Measurements from ENCODE around the gene PLAC1.

Gene PLAC1

GRCh38 chrX:134645936-134646543 lies 12.2 kb downstream of the PLAC1 start:
- Histone ChIP-seq H3K27ac (ENCODE audit: low read length) (no peak overlapping the region), H3K9me3 (ENCODE audit: control insufficient read depth, low read depth, low read length) (peaks cover 11% of the 10 kb centered on the region), H3K4me1 (ENCODE audit: control insufficient read depth, low read depth, low read length) (no peaks in the 10 kb centered on the region), H3K4me3 (ENCODE audit: low read length) (no peak overlapping the region), H3K27me3 (ENCODE audit: control insufficient read depth, insufficient read depth, low read length) (no peaks in the 10 kb centered on the region), H3K36me3 (ENCODE audit: control insufficient read depth, low read depth, low read length) (no peaks in the 10 kb centered on the region), H3K9ac (ENCODE audit: low read length) (no peak overlapping the region)

DNA sequence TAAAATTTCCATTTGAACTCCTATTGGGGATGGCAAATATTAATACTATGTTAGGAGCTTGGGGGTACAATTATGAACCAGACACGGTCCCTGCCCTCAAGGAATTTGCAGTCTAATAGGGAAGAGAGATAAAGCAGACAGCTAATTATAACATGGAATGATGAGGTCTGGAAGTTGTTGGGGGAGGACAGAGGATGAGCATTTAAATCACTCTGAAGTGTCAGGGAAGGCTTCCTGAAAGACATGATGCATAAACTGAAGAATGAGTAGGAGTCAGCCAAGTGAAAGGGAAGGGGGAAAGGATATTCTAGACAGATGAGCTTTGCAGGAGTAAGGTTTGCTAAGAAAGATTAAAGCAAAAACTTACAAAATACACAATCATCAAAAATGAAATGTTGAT lies 15.9 kb downstream of the PLAC1 start:
- Histone ChIP-seq H3K36me3 (ENCODE audit: control insufficient read depth, low read depth, low read length) (no peaks in the 10 kb centered on the region), H3K9me3 (ENCODE audit: control insufficient read depth, low read depth, low read length) (peaks cover 10% of the 10 kb centered on the region), H3K4me3 (ENCODE audit: low read length) (no peak overlapping the region), H3K4me1 (ENCODE audit: control insufficient read depth, low read depth, low read length) (no peaks in the 10 kb centered on the region), H3K27ac (ENCODE audit: low read length) (no peak overlapping the region), H3K27me3 (ENCODE audit: control insufficient read depth, insufficient read depth, low read length) (no peaks in the 10 kb centered on the region), H3K9ac (ENCODE audit: low read length) (no peak overlapping the region)

- Histone ChIP-seq H3K27me3 (ENCODE audit: control insufficient read depth, insufficient read depth, low read length) (no peaks in the 10 kb centered on the region), H3K4me3 (ENCODE audit: low read length) (no peak overlapping the region), H3K27ac (ENCODE audit: low read length) (no peak overlapping the region), H3K4me1 (ENCODE audit: control insufficient read depth, low read depth, low read length) (no peaks in the 10 kb centered on the region), H3K9ac (ENCODE audit: low read length) (no peak overlapping the region), H3K36me3 (ENCODE audit: control insufficient read depth, low read depth, low read length) (no peaks in the 10 kb centered on the region), H3K9me3 (ENCODE audit: control insufficient read depth, low read depth, low read length) (peaks cover 12% of the 10 kb centered on the region)
Observed at GRCh38 chrX:134641346-134641745, 16.9 kb downstream of the PLAC1 start.

- Histone ChIP-seq H3K9ac (ENCODE audit: low read length) (no peak overlapping the region), H3K27ac (ENCODE audit: low read length) (no peak overlapping the region)
Observed at GRCh38 chrX:134640914-134641313, 17.4 kb downstream of the PLAC1 start.

DNA sequence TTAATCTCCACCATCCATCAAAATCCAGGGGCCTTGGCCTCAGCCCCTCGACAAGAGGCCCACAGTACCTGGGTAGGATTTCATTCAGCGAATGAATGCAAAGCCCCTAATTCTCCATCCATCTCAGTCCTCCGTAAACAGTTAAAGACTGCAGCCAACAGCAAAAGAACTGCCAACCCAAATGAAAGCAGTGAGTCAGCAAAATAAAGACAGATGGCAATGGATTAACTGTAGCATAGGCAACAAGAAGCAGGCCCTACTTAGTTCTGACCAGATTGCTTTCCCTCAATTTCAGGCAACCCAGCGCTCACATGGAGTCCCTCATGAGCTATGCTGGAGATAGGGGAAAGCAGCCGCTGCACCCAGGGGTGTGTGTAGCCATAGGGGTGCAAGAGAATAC lies 21.4 kb downstream of the PLAC1 start:
- H3K27ac ChIP-seq (ENCODE audit: low read length), result no peak overlapping the region

More at GRCh38 chrX:134640914-134641313, 17.4 kb downstream of the PLAC1 start:
- Histone ChIP-seq H3K36me3 (ENCODE audit: control insufficient read depth, low read depth, low read length) (no peaks in the 10 kb centered on the region), H3K27me3 (ENCODE audit: control insufficient read depth, insufficient read depth, low read length) (no peaks in the 10 kb centered on the region), H3K4me3 (ENCODE audit: low read length) (no peak overlapping the region), H3K4me1 (ENCODE audit: control insufficient read depth, low read depth, low read length) (no peaks in the 10 kb centered on the region), H3K9me3 (ENCODE audit: control insufficient read depth, low read depth, low read length) (peaks cover 13% of the 10 kb centered on the region)

GRCh38 chrX:134634691-134635090 lies 23.6 kb downstream of the PLAC1 start:
- H3K4me1 ChIP-seq (ENCODE audit: control insufficient read depth, low read depth, low read length), result no peaks in the 10 kb centered on the region
- no peak overlapping the region for H3K27ac ChIP-seq (ENCODE audit: low read length)
- peaks cover 12% of the 10 kb centered on the region for H3K9me3 ChIP-seq (ENCODE audit: control insufficient read depth, low read depth, low read length)
- H3K27me3 ChIP-seq (ENCODE audit: control insufficient read depth, insufficient read depth, low read length), result no peaks in the 10 kb centered on the region
- H3K36me3 ChIP-seq (ENCODE audit: control insufficient read depth, low read depth, low read length), result no peaks in the 10 kb centered on the region
- no peak overlapping the region for H3K4me3 ChIP-seq (ENCODE audit: low read length)
- H3K9ac ChIP-seq (ENCODE audit: low read length), result no peak overlapping the region

More for the DNA sequence above, 21.4 kb downstream of the PLAC1 start:
- H3K4me1 ChIP-seq (ENCODE audit: control insufficient read depth, low read depth, low read length), result no peaks in the 10 kb centered on the region
- no peak overlapping the region for H3K4me3 ChIP-seq (ENCODE audit: low read length)
- H3K27me3 ChIP-seq (ENCODE audit: control insufficient read depth, insufficient read depth, low read length), result no peaks in the 10 kb centered on the region
- no peaks in the 10 kb centered on the region for H3K36me3 ChIP-seq (ENCODE audit: control insufficient read depth, low read depth, low read length)
- H3K9ac ChIP-seq (ENCODE audit: low read length), result no peak overlapping the region
- H3K9me3 ChIP-seq (ENCODE audit: control insufficient read depth, low read depth, low read length), result peaks cover 9% of the 10 kb centered on the region

DNA sequence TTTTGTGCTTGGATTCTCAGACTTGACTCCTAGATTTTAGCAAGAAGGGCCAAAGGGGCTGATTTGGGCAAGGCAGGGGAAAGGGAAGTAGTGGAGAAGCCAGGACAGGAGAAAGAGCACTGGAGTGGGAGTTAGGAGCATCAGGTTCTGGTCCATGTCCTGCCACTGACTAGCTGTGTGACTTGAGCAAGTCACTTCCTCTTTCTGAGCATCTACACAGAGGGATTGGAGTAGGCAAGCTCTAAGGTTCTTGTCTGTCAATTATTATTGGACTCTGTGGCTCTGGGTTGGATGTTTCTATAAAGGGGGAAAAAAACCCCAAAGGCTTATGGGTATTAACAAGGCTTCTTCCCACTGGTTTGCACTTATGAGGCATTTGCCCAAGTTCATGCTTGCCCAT lies 24.4 kb downstream of the PLAC1 start:
- Histone ChIP-seq H3K27ac (ENCODE audit: low read length) (no peak overlapping the region), H3K9ac (ENCODE audit: low read length) (no peak overlapping the region), H3K9me3 (ENCODE audit: control insufficient read depth, low read depth, low read length) (peaks cover 12% of the 10 kb centered on the region), H3K27me3 (ENCODE audit: control insufficient read depth, insufficient read depth, low read length) (no peaks in the 10 kb centered on the region), H3K4me3 (ENCODE audit: low read length) (no peak overlapping the region), H3K4me1 (ENCODE audit: control insufficient read depth, low read depth, low read length) (no peaks in the 10 kb centered on the region), H3K36me3 (ENCODE audit: control insufficient read depth, low read depth, low read length) (no peaks in the 10 kb centered on the region)

- H3K27ac ChIP-seq (ENCODE audit: low read length), result no peak overlapping the region
- H3K36me3 ChIP-seq (ENCODE audit: control insufficient read depth, low read depth, low read length), result no peaks in the 10 kb centered on the region
- H3K4me1 ChIP-seq (ENCODE audit: control insufficient read depth, low read depth, low read length), result no peaks in the 10 kb centered on the region
- no peak overlapping the region for H3K4me3 ChIP-seq (ENCODE audit: low read length)
- peaks cover 12% of the 10 kb centered on the region for H3K9me3 ChIP-seq (ENCODE audit: control insufficient read depth, low read depth, low read length)
- no peaks in the 10 kb centered on the region for H3K27me3 ChIP-seq (ENCODE audit: control insufficient read depth, insufficient read depth, low read length)
- H3K9ac ChIP-seq (ENCODE audit: low read length), result no peak overlapping the region
Observed at GRCh38 chrX:134633394-134633793, 24.9 kb downstream of the PLAC1 start.

DNA sequence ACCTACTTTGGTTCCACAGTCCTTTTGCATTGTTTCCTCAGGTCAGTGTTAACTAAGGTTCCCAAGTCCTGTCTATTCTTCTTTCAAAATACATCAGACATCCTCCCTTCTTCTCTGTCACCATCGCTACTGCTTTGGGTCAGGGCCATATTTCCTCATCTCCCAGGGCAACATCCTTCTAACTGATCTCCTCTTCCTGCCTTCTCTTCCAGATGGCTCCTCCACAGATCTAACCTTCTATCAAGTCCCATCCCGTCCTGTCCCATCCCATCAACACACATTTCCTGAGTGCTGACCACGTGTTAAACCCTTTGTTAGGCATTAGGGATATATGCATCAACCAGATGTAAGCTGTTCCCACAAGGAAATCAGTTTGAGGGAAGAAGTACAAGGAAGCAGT lies 25.9 kb downstream of the PLAC1 start:
- peaks cover 8% of the 10 kb centered on the region for H3K9me3 ChIP-seq (ENCODE audit: control insufficient read depth, low read depth, low read length)
- no peaks in the 10 kb centered on the region for H3K27me3 ChIP-seq (ENCODE audit: control insufficient read depth, insufficient read depth, low read length)
- H3K36me3 ChIP-seq (ENCODE audit: control insufficient read depth, low read depth, low read length), result no peaks in the 10 kb centered on the region

DNA sequence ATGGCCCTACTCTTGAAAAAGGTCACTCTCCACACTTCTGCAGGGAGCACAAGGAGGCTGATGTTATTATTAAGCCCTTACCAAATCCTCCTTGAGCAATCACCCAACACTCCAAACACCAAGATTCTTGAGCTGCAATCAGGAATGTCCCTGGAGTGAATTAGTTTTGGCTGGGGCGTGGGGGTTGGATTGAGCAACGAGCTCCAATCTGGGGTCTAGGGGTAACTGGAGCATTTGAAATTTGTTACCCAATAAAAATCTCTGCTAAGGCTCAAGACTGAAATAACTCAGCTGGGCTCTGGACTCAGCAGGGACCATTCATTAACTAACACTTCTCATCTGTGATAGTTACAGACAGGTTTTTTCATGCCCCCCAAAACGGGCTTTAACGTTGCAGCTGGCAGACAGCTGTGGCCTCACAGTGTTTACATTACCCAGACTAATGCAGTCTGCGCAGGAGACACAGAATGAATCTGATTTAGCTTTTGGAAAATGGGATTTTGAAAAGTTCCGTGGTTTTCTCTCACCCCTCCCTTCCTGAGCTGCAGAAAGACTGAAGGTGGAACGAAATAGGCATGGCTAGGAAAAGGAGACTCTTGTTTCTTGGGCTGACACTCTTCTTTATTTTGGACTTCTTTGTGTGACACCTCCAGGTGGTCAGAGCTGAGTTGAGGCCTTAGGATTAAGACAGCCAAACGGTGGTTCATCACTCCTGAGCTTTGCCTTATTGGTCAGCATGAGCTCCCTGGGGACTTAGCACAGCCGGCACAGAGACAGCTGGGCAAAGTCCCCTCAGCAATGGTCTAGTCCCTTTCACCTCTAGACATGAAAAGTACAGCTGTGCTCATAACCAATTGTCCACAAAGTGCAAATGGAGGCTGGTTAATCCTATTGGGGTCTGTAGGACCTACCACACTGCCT lies 26.6 kb downstream of the PLAC1 start:
- Histone ChIP-seq H3K4me1 (ENCODE audit: control insufficient read depth, low read depth, low read length) (no peaks in the 10 kb centered on the region), H3K27me3 (ENCODE audit: control insufficient read depth, insufficient read depth, low read length) (no peaks in the 10 kb centered on the region), H3K4me3 (ENCODE audit: low read length) (no peak overlapping the region), H3K9ac (ENCODE audit: low read length) (no peak overlapping the region), H3K27ac (ENCODE audit: low read length) (no peak overlapping the region), H3K9me3 (ENCODE audit: control insufficient read depth, low read depth, low read length) (peaks cover 8% of the 10 kb centered on the region), H3K36me3 (ENCODE audit: control insufficient read depth, low read depth, low read length) (no peaks in the 10 kb centered on the region)

More for the DNA sequence above, 25.9 kb downstream of the PLAC1 start:
- H3K4me3 ChIP-seq (ENCODE audit: low read length), result no peak overlapping the region
- H3K4me1 ChIP-seq (ENCODE audit: control insufficient read depth, low read depth, low read length), result no peaks in the 10 kb centered on the region
- H3K27ac ChIP-seq (ENCODE audit: low read length), result no peak overlapping the region
- no peak overlapping the region for H3K9ac ChIP-seq (ENCODE audit: low read length)

DNA sequence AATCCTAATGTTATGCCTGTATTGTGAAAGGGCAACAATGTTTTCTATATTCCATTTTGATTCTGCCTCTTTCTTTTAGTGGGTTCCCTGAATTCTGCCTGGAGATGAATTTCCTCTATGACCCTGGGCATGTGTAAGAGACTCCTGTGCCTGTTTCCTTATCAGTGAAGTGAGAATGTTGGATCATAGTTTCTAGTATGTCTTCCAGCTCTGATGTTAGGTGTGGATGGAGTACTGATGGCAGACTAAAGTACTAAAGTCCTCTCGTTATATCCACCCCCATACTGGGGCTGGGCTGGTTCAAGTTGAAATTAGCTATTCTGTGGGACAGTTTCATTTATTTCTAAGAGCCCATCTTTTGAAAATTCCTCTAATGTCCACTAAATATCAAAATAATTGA lies 29.6 kb downstream of the PLAC1 start:
- H3K27me3 ChIP-seq (ENCODE audit: control insufficient read depth, insufficient read depth, low read length), result no peaks in the 10 kb centered on the region
- no peaks in the 10 kb centered on the region for H3K4me1 ChIP-seq (ENCODE audit: control insufficient read depth, low read depth, low read length)
- H3K9ac ChIP-seq (ENCODE audit: low read length), result no peak overlapping the region
- H3K27ac ChIP-seq (ENCODE audit: low read length), result no peak overlapping the region
- no peaks in the 10 kb centered on the region for H3K36me3 ChIP-seq (ENCODE audit: control insufficient read depth, low read depth, low read length)
- H3K4me3 ChIP-seq (ENCODE audit: low read length), result no peak overlapping the region
- peaks cover 5% of the 10 kb centered on the region for H3K9me3 ChIP-seq (ENCODE audit: control insufficient read depth, low read depth, low read length)

- Histone ChIP-seq H3K9ac (ENCODE audit: low read length) (no peak overlapping the region), H3K4me1 (ENCODE audit: control insufficient read depth, low read depth, low read length) (peaks cover 12% of the 10 kb centered on the region), H3K27me3 (ENCODE audit: control insufficient read depth, insufficient read depth, low read length) (no peaks in the 10 kb centered on the region), H3K4me3 (ENCODE audit: low read length) (no peak overlapping the region), H3K9me3 (ENCODE audit: control insufficient read depth, low read depth, low read length) (no peaks in the 10 kb centered on the region), H3K27ac (ENCODE audit: low read length) (no peak overlapping the region), H3K36me3 (ENCODE audit: control insufficient read depth, low read depth, low read length) (no peaks in the 10 kb centered on the region)
Observed at GRCh38 chrX:134626434-134626833, 31.8 kb downstream of the PLAC1 start.

Data from iPS-18a (cell line).